HG02763 (cell line): ENCODE results near the gene GSDME.
A peak's percentile ranks its signal among the peaks of the same experiment; 100 is the strongest.

Source experiments
- ATAC-seq: cut with Tn5 transposase; IDR thresholded peaks from one replicate; pipeline ENCODE4 v1.9.1; 2021; ENCODE audit warnings: mild to moderate bottlenecking, moderate library complexity; ENCODE audit not compliant: unreplicated experiment

The GSDME gene

DNA sequence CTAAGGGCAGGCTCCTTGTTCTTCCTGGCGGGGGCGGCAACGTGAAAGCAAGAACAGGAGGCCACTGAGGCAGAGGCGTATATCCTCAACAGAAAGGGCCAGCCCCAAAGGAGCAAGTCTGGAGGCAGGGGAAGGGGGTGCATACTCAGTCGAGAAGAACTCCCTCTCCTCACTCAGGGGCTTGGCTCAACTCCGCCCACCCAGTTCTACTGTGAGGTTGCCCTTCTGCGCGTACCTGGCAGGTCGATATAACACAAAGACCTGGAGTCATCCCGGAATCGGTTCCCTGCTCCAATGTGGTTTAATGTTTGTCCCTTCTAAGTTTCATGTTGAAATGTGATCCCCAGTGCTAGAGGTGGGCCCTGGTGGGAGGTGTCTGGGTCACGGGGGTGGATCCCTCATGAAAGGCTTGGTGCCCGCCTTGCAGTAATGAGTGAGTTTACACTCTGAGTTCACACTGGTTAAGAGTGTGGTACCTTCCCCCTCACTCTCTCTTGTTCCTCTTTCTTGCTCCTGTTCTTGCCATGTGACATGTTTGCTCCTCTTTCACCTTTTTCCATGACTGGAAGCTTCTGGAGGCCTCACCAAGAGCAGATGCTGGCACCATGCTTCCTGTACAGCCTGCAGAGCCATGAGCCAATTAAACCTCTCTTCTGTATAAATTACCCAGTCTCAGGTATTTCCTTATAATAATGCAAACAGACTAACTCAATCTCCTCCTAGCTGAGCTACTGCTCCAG is 32.6 kb downstream of the GSDME start:
- ATAC-seq = no peak

DNA sequence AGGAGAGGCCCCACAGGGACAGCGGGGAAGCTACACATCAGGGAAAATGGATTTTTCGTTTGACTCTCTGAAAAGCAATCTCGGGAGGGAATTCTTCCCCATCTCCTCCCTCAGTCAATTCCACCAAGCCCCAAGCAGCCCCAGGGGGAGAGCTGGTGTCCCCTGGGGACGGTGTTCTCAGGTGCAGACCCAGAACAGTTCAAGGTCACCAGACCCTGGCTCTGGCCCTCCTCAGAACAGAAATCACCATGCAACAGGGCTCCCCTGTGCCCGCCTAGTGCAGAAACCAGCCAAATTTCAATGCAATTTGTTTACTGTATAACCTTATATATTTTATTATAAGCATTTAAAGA is 34.1 kb downstream of the GSDME start:
- ATAC-seq = no peak

DNA sequence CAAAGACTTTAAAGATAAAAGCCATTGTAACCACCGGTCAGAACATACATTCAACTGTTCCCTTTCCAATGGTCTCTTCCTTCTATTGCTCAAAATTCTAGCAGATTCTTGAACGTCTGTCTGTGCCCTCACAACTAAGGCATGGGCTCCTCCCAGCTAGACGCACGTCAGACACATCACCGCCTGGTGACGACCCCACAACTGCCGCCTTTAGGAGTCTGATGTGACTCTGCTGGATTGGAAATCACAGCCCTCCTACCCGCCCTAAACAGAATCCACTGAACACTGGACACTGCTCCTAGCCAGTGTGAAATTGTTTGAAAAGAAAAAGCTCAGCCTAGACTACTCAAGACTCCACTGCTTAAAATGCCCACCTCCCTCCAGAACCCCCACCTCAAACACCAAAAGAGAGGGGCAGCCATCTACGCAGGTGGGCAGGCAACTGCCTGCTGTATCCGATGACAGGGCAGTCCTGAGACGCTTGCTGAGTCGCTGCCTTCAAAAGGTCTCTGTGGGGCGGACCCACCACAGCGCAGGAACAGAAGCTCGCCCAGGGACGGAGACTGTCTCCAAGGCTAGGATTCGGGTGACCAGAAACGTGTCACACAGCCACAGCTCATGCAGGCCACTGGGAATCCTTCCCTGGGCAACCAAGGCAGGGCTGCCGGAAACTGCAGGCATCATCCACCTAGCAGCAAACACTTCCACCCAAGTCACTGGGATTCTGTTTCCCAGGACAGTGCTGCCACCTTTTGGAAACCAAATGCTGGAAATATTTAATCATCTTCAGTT is 34.7 kb downstream of the GSDME start:
- ATAC-seq = no peak

DNA sequence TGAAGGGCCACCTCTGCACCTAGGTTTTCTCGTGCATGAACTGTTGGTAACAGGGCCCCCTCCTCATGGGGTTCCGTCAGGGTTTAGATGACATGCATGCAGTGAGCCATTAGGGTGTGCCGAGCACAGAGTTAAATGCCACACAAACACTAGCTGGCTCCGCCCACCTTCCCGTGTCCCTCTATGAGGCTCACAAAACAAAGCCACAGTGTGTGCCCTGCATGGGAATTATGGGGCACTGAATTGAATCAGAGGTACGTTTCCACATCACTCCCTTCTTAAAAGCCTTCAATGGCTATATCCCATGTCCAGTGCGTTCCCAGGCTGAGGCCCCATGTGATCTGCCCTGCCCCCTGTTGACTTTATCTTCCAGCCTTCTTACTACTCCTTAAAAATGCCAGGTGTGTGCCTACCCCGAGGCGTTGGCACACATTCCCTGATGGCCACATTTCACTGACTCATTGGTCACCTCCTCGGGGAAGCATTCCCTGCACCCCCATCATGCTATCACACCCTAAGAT is 35.7 kb downstream of the GSDME start:
- ATAC-seq = no peak

DNA sequence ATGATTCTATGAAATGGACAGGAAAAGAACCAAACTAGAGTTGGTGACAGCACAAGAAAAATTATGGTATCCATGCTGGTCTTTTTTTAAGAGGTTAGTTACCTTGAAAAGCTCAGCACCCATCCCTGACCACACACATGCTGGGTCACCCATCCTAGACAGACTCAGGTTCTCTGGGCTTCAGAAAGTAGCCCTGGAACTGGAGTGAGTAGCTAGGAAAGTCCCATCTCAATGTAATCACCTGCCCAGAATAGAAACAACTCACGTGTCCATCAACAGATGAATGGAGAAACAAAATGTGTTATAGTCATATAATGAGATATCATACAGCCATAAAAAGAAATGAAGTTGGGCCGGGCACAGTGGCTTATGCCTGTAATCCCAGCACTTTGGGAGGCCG is 37.0 kb downstream of the GSDME start:
- ATAC-seq = no peak

DNA sequence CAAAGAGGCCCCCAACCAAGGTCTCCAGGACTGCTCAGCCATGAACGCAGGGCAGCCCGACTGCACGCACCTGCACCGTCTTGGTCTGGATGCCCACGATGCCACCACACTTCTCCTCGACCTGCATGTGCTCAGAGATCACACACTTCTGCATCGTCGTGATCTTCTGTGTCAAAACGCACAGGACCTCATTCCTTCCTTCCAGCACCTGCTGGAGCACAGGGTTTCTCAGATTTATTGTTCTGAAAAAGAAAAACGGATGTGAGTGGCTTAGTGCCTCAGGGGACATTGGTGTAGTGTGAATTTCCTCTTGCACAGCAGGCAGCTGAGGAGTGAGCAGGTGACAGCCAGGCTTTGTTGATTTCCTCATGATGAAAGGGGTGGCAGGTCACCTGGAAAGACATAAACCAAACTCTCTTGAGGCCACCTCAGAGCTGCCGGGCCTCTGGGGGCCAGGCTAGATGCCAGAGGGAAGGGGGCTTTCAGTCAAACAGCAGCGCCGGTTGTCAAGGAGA is 38.2 kb downstream of the GSDME start:
- peak; percentile 62 for ATAC-seq

DNA sequence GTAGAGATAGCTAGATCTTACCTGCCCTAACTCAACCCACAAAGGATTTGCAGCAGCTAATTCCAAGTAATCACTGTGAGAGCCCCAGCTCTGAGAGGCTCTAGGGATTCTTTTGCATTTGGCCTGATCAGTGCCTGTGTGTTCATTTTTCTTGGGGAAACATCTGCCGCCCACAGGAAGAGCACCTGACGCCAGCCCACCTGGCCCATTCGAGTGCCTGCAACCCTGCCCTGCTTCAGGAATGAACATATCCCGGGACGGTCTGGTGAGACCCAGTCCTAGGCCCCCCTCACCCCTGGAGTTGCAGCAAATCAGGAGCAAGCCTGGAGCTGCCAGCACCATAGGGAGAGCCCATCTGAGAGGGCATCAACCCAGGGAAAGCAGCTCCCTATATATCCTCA is 38.8 kb downstream of the GSDME start:
- no peak for ATAC-seq

DNA sequence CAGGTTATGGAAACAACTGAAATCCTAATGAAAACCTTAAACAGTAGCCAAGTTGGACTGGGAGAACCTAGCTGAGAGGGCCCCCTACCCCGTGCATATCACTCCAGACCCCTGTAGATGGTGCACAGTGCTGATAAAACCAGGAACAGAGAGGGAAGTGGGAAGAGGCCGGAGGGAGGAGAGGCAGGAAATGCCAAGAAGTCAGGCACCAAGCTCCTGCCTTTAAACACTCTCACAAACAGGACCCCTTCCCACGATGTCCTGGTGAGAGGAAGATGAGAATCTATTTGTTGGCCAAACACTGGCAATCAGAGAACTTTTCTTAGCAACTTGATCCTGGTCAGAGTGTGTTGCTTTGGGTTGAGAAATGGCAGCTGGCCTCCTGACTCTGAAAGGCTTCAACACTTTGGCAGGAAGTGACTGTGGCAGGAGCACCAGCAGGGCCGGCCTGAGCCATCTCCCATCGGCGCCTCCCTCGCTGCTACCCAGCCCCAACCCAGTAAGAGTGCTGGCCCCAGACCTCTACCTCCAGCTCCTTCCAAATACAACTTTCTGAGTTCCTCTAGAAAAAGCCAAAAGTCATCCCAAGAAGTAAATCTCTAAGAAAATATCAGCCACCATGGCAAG is 39.5 kb downstream of the GSDME start:
- no peak for ATAC-seq

DNA sequence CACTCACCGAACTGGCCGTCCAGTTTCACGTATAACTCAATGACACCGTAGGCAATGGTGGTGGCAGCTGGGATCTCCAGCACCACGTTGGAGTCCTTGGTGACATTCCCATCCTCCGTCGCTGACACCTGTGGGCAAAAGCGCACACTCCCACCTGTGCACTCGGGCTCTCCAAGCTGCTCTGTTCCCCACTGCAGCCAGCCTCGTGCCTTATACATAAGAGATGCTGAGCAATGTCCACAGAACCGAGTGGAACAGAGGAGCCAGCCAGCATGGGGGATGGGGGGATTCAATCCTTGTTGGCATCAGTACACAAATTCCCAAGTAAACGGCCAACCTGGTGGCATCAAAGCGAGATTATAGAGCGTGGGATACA is 40.0 kb downstream of the GSDME start:
- ATAC-seq = no peak

DNA sequence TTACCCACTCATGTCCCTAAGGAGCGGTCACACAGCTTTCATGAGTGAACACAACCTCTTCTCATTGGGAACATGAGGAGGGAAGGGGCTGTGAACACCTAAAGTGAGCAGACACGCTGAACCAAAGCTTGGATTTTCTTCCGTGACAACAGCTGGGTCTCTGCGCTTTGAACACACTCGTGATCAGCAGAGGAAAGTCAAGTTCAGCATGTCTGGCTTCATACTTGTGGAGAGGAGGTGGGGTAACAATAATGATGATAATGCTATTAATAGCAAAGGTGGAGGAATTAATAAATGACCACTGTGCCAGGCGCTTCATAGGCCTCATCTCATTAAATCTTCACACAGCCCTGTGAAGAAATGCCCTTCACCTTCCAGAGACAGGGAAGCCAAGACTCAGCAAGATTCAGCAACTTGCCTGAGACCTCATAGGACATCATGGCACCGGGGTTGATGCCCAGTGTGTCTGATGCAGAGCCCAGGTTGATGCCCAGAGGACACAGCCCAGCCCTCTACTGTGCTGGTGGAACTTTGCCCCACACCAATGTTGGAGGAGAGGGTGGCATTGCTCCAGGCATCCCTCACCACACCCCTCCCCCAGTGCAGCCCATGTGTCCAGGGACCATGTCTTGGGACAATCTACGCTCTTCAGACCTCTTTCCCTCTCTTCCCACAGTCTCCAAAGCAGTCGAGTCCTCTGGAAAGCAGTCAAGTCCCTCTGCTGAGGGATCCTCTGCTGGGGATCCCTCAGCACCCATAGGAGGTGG is 40.6 kb downstream of the GSDME start:
- no peak for ATAC-seq

DNA sequence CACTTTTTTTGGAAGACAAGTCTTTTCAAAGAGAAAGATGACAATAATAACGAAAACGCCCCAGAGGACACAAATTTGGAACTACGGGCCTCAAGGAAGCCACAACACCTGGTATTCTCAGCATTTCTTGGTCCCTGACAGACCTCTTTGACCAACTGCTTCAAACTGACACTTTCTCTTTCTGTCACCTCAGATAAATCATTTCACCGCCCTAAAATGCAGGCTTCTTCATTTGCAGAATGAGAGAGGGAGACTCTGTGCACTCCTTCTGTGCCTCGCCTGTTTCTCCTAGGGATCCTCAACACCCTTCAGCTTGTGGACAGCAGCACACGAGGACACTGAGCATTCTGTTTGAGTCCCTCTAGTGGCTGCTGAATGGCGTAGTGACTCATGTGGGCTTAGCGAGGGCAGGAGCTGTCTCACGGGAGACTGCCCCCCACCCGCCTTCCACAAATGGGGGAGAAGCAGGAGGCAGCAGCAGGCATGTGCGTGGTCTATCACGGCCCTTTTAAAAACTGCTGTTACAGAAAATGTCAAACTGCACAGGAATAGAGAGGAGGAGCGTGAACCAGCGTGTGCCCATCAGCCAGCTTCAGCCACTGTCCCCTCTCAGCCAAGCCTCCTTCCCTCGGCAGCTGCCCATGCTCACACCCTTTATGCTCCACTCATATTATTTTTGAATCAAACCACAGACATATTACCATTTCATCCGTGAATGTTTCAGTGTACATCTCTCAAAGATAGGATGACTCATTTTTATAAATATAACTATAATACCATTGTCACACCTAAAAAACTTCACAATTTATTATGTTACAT is 41.4 kb downstream of the GSDME start:
- peak; percentile 55 for ATAC-seq

DNA sequence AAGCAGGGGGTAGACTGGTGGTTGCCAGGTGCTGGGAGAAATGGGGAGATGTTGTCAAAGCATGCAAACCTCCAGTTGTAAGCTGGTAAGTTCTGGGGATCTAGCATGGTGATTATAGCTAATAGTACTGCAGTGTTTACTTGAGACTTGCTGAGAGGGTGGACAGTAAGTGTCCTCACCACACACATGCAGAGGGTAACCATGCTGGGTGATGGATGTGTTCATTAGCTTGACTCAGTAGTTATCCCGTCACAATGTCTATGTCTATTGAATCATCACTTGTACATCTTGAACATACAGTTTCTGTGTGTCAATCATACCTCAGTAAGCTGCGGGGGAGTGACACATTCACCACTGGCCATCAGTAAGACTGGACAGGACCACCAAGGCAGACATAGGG is 42.1 kb downstream of the GSDME start:
- no peak for ATAC-seq

DNA sequence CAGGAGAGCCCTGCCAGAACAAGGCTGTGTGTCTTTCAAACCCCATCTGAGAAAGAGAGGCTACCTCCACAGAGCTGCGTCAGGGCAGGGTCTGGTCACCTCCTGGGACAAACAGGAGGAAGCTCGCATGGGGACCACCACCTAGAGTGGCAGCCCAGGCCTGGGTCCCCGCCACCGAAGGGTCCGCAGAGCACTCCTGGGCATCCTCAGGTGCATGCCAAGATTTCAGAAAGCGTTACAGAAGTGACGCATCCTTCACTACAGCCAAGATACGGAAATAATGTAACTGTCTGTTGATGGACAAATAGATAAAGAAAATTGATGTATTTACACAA is 42.6 kb downstream of the GSDME start:
- ATAC-seq = no peak

DNA sequence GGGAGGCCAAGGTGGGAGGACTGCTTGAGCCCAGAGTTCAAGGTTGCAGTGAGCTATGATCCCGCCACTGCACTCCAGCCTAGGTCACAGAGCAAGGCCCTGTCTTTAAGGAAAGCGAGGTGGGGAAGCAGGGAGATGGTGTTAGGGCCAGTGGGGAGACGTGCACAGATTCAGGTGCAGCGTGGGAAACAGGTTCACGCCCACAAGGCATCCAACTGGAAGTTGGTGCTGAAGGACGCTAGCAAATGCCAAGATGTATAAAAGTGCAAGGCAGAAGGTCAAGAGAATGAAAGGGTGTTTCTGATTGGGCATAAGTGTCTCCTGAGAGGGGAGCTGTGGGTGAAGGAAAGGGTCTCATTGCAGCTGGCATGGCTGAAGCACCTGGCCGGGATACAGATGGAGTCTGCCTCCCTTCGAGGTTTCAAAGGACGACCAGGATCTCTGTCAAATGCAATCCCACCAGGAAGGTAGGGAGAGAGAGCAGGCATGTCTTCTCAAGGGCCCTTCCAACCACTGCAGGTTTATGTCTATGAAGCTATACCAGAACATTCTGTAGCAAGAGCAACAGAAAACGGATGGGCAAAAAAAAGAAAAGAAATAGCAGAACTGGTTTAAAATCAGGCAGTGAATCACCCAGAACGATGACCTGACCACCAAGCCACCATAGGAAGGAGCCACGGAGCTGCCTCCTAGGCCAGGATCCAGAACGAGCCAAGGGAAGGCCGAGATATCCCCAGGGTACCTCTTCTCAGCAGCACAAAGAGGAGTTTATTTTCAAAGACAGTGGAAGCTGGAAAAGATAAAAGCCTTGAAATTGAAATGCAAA is 43.2 kb downstream of the GSDME start:
- no peak for ATAC-seq

DNA sequence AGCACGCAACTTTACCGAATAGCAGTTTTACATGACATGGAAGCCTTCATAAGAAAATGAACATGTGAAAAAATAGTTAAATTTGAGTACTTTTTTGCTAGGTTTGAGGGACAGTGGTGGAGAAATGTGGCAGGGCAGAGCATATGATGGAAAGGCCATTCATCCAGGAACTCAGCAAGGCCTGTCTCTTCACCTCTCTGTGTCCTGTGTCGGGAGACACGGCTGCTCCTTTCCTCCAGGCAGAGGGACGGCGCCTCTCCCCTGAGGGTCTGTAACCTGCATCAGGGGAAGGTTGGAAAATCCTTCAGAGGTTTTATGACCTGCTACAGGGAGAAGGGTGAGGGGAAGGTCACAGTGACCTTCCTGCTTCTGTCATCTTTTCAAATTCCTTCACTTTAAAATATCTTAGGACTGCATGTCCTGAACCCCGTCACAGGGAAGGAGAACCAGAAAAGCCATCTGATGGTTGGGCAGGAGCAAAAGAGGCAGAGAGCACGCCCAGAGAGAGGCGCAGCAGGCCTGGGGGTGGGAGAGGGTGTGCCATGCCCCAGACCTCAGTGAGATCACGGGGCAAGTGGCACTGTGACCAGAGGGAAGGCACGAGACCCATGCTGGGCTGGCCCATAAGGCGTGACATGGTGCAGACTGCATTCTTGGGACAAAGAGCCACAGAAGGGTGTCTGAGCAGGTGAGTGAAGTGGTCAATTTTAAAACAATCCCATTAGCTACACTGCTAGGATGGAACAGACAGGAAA is 44.0 kb downstream of the GSDME start:
- no peak for ATAC-seq

DNA sequence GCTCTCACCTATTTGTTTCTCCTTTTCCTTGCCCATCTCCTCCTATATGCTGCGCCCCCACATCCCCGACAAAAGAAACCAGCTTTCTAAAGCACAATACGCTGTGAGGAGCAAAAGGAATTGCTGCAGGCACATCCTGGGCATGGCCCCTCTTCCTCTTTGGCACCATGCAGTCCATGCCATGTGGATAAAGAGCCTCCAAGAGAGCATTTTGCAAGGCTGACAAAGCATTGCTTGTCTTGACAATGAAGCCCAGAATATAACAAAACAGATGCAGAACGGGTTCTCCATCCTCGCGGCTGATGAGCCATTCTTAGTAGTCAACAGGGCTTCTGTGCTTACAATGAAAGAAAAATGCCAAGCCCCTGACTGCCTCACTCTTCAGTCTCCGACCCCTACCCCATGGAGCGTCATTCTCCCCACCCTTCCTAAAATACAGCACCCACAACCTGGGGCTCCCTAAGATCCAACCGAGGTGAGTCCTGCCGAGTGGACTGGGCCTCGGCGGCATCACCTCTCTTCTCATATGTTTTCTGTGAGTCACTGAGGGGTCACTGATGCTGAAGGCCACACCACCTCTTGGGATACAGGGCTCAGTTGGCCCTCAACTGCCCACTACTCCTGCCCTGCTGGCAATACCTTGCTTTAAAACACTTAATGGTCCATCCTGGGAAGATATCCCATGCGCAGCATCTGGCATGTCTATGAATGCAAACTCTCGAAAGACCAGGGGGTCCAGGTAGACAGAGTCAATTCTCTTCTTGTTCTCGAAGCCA is 47.5 kb downstream of the GSDME start:
- no peak for ATAC-seq

DNA sequence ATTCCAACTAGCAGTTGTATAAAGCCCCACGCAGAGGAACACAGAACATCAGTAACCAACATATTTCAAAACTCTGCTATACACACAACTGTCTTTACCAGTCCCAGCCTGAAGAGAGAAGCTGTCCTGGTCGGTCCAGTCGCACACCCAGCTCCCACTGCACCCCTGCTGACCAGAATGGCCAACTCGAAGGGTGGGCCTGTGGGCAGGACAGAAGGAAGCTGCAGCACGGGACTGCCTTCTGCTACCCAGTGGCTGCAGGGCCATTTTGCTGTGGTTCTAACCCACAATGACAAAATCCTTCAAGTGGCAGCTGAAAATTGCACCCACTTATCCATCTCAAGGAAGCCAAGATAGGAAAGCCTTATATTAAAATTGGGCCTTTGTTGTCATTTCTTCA is 48.2 kb downstream of the GSDME start:
- no peak for ATAC-seq
